Hepatocyte (in vitro differentiated cells): ENCODE data around the gene FAT2. TPM values are rescaled to one million over a fixed set of nuclear protein-coding genes. Genes with fewer than 3 reads are reported as not detected.

Experiments used
- DNase-seq: peaks from one replicate; pipeline ENCODE4 v3.0.0-alpha.2; 2016; ENCODE audit warnings: low spot score
- H2AFZ ChIP-seq: fragments of 200-600 bp; sonication (generic); 2 replicates; pipeline ENCODE4 v1.6.0; 2016; ENCODE audit warnings: antibody characterized with exemption, mild to moderate bottlenecking
- H3K27ac ChIP-seq: fragments of 200-600 bp; sonication (generic); 2 replicates; pipeline ENCODE4 v1.5.1; 2016; ENCODE audit warnings: mild to moderate bottlenecking
- H3K27me3 ChIP-seq: fragments of 200-600 bp; sonication (generic); 2 replicates; pipeline ENCODE4 v1.6.1; 2016
- H3K36me3 ChIP-seq: fragments of 200-600 bp; sonication (generic); replicated peaks from 2 replicates; pipeline ENCODE4 v1.5.1; 2016; ENCODE audit warnings: low read depth; ENCODE audit not compliant: insufficient read depth
- H3K4me1 ChIP-seq: fragments of 200-600 bp; sonication (generic); 2 replicates; pipeline ENCODE4 v1.5.1; 2016; ENCODE audit warnings: mild to moderate bottlenecking, moderate library complexity; ENCODE audit not compliant: insufficient read depth
- H3K4me2 ChIP-seq: fragments of 200-600 bp; sonication (generic); 2 replicates; pipeline ENCODE4 v1.6.0; 2016
- H3K4me3 ChIP-seq: fragments of 200-600 bp; sonication (generic); 2 replicates; pipeline ENCODE4 v1.5.1; 2016; ENCODE audit warnings: mild to moderate bottlenecking
- H3K79me2 ChIP-seq: fragments of 200-600 bp; sonication (generic); 2 replicates; pipeline ENCODE4 v1.6.0; 2017; ENCODE audit warnings: mild to moderate bottlenecking
- H3K9me2 ChIP-seq: fragments of 200-600 bp; sonication (generic); replicated peaks from 2 replicates; pipeline ENCODE4 v1.6.0; 2017; ENCODE audit warnings: mild to moderate bottlenecking; ENCODE audit not compliant: insufficient read depth
- H3K9me3 ChIP-seq: fragments of 200-600 bp; sonication (generic); 2 replicates; pipeline ENCODE4 v1.5.1; 2016; ENCODE audit warnings: low read depth, mild to moderate bottlenecking
- H4K20me1 ChIP-seq: fragments of 200-600 bp; sonication (generic); 2 replicates; pipeline ENCODE4 v1.6.0; 2016; ENCODE audit warnings: mild to moderate bottlenecking; ENCODE audit not compliant: insufficient read depth, poor library complexity, severe bottlenecking
- CTCF ChIP-seq: fragments of 200-600 bp; sonication (generic); IDR thresholded peaks from 2 replicates; pipeline ENCODE4 v1.5.1; 2016; ENCODE audit warnings: antibody characterized with exemption, mild to moderate bottlenecking; ENCODE audit not compliant: poor library complexity
- EZH2 ChIP-seq: fragments of 200-600 bp; sonication (generic); IDR thresholded peaks from 2 replicates; pipeline ENCODE4 v1.6.1; 2016; ENCODE audit warnings: antibody characterized with exemption, mild to moderate bottlenecking, borderline replicate concordance
- EZH2phosphoT487 ChIP-seq: fragments of 200-600 bp; sonication (generic); IDR thresholded peaks from one replicate; pipeline ENCODE4 v1.6.1; 2018; ENCODE audit warnings: antibody characterized with exemption, mild to moderate bottlenecking, low read depth, moderate library complexity; ENCODE audit not compliant: unreplicated experiment, severe bottlenecking
- WGBS: methylation state at CpG from one replicate; pipeline ENCODE4 v1.1.6; 2016; ENCODE audit warnings: low lambda C conversion rate; ENCODE audit errors: missing lambda C conversion rate; 5-methylcytosine and 5-hydroxymethylcytosine counted together
- polyA plus RNA-seq: library from polyadenylated mRNA; unstranded; fragments of >200 nt; fragmentation: Nextera tagmentation; extraction: Ambion mirVana; gene quantifications from 2 replicates; pipeline ENCODE4 v1.2.1, GENCODE V29; 2016
- total RNA-seq: library from RNA; depleted of rRNA; stranded (reverse); fragments of >200 nt; gene quantifications from 2 replicates; pipeline ENCODE4 v1.2.3, GENCODE V29; 2014

The FAT2 gene
- total and polyA plus RNA-seq, 2 experiments from 2014 or later, result 0.10 to 0.40 TPM

DNA sequence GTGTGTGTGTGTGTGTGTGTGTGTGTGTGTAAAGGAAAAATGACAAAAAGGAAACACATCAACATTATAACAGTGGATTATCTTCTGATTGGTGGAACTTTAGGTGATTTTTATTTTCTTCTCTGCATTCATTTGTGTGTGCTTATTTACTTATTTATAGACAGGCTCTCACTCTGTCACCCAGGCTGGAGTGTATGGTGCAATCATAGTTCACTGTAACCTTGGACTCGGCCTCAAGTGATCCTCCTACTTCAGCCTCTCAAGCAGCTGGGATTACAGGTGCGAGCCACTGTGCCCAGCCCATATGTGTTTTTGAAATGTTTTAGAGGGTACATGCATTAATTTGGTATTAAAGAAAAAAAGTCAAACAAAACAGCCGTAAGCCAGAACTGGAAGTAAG, 39.1 kb downstream of the FAT2 start:
- Histone ChIP-seq H3K9me2 (no peaks in the 10 kb centered on the region), H3K4me3 (no peak overlapping the region), H3K4me2 (no peak overlapping the region), H3K4me1 (no peaks in the 10 kb centered on the region), H3K9me3 (no peaks in the 10 kb centered on the region), H3K36me3 (no peaks in the 10 kb centered on the region), H3K27ac (no peak overlapping the region), H2AFZ (no peak overlapping the region), H3K79me2 (no peaks in the 10 kb centered on the region), H4K20me1 (no peaks in the 10 kb centered on the region), H3K27me3 (no peaks in the 10 kb centered on the region)
- 92% methylated on average over 3 of the region's 3 CpGs for WGBS
- DNase-seq, result no peak
- TF ChIP-seq EZH2 (no peak), EZH2phosphoT487 (no peak), CTCF (no peak)

DNA sequence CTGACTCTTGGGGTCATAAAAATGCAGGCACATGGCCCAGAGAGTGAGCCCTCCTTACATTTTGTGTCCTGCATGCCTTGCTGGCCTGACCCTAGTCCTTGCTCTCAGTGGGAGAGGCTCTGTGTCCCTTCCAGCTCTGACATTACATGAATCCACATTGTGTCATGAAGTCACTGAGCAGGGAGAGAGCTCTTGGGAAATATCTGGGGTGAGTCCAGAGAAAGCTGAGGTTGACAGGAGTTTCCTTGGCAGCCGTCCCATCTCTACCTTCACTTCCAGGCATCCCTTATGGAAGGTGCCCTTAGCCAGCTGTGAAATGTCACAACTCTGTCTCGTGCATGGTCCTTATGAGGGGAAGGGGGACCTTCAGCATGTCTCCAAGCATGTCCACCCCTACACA, 41.0 kb downstream of the FAT2 start:
- H3K27ac ChIP-seq, result no peak overlapping the region
- no peaks in the 10 kb centered on the region for H3K9me3 ChIP-seq
- H3K9me2 ChIP-seq, result no peaks in the 10 kb centered on the region
- no peak overlapping the region for H3K4me2 ChIP-seq
- no peaks in the 10 kb centered on the region for H3K79me2 ChIP-seq
- no peaks in the 10 kb centered on the region for H4K20me1 ChIP-seq
- TF ChIP-seq EZH2 (no peak), CTCF (no peak), EZH2phosphoT487 (no peak)
- H2AFZ ChIP-seq, result no peak overlapping the region
- H3K4me1 ChIP-seq, result no peaks in the 10 kb centered on the region
- DNase-seq, result no peak
- H3K27me3 ChIP-seq, result no peaks in the 10 kb centered on the region
- no peak overlapping the region for H3K4me3 ChIP-seq
- 91% methylated on average over 2 of the region's 2 CpGs for WGBS
- no peaks in the 10 kb centered on the region for H3K36me3 ChIP-seq

DNA sequence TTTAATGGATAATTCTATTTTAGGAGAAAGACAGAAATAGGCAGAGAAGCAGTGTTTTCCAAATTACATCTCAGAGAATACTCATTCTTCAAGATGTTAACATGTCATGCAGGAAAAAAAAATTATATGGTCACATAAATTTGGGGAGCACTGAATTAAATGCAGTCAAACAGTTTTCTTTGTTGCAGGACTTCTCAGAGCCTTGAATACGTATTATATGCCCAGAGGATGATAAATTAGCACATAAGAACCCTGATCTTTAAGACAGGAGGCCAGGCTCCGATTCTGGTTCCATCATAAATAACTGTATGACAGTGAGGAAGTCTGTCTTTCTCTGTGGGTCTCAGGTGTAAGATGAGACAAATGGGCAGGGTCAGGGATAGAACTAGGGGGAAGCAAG, 41.4 kb downstream of the FAT2 start:
- H3K36me3 ChIP-seq, result no peaks in the 10 kb centered on the region
- no peaks in the 10 kb centered on the region for H3K4me1 ChIP-seq
- TF ChIP-seq EZH2phosphoT487 (no peak), EZH2 (no peak), CTCF (no peak)
- no peak overlapping the region for H3K27ac ChIP-seq
- H3K4me2 ChIP-seq, result no peak overlapping the region
- H3K9me3 ChIP-seq, result no peaks in the 10 kb centered on the region
- no peaks in the 10 kb centered on the region for H3K27me3 ChIP-seq
- H4K20me1 ChIP-seq, result no peaks in the 10 kb centered on the region
- H3K9me2 ChIP-seq, result no peaks in the 10 kb centered on the region
- no peak overlapping the region for H3K4me3 ChIP-seq
- H3K79me2 ChIP-seq, result no peaks in the 10 kb centered on the region
- DNase-seq, result no peak
- H2AFZ ChIP-seq, result no peak overlapping the region
- 86% methylated on average over 2 of the region's 2 CpGs for WGBS

DNA sequence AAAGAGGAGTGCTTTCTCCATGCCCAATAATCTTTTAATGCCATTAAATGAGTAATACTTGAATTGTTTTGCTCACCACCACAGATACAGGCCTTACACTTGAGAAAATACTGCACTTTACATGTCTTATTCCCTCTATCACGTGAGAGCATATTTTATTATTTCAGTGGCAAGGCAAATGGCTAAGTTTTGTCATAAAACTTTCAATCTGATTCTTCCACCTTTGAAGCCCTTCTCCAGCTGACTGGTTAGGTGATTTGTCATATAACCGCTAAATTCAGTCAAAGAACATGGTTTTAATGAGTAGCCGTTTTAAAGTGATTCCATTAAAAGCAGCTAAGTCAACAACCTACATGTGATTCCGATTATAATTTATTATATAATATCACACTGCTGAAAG, 43.8 kb downstream of the FAT2 start:
- Histone ChIP-seq H3K4me3 (no peak overlapping the region), H3K4me1 (no peaks in the 10 kb centered on the region), H3K4me2 (no peak overlapping the region), H3K36me3 (no peaks in the 10 kb centered on the region), H3K79me2 (no peaks in the 10 kb centered on the region), H3K9me3 (no peaks in the 10 kb centered on the region), H3K27me3 (no peaks in the 10 kb centered on the region), H3K27ac (no peak overlapping the region), H4K20me1 (no peaks in the 10 kb centered on the region), H2AFZ (no peak overlapping the region), H3K9me2 (no peaks in the 10 kb centered on the region)
- 72% methylated on average over 4 of the region's 4 CpGs for WGBS
- TF ChIP-seq EZH2, result no peak
- no peak for TF ChIP-seq EZH2phosphoT487
- TF ChIP-seq CTCF, result no peak
- DNase-seq, result no peak
